Natural killer cell (primary cell): Measurements from ENCODE around the gene BRD7. TPM values are rescaled to one million over a fixed set of nuclear protein-coding genes. Genes with fewer than 3 reads are reported as not detected.

ENCODE experiments used
- ATAC-seq, 3 donors: fragments of 150-1000 bp in 2 of 3; fragments of 200-7000 bp in 1 of 3; cut with Tn5 transposase; 1 replicate in 1 of 3; 2 replicates in 2 of 3; pipeline ENCODE4 v1.10.0; 2021; ENCODE audit warnings: mild to moderate bottlenecking in 2 of 3, moderate library complexity in 2 of 3
- DNase-seq, 2 donors: peaks; one replicate each; pipeline versions ENCODE4 v3.0.0 to v3.0.0-alpha.2; 2013 to 2021; ENCODE audit warnings: mixed read lengths in 1 of 2
- H3K27ac ChIP-seq: one replicate; pipeline ENCODE4 v1.5.1; 2013; ENCODE audit warnings: mild to moderate bottlenecking, low read length
- H3K27me3 ChIP-seq: one replicate; pipeline ENCODE4 v1.6.1; 2013; ENCODE audit warnings: low read length; ENCODE audit not compliant: control insufficient read depth, insufficient read depth
- H3K36me3 ChIP-seq: one replicate; pipeline ENCODE4 v1.6.1; 2013; ENCODE audit warnings: low read length; ENCODE audit not compliant: control insufficient read depth, insufficient read depth
- H3K4me1 ChIP-seq: one replicate; pipeline ENCODE4 v1.6.1; 2013; ENCODE audit warnings: low read length; ENCODE audit not compliant: control insufficient read depth, insufficient read depth
- H3K4me3 ChIP-seq: one replicate; pipeline ENCODE4 v1.5.1; 2013; ENCODE audit warnings: low read length
- H3K9me3 ChIP-seq: one replicate; pipeline ENCODE4 v1.6.1; 2013; ENCODE audit warnings: low read length; ENCODE audit not compliant: control insufficient read depth, insufficient read depth
- H3K27ac Mint-ChIP-seq, 2 donors: one replicate each; pipeline ENCODE4 v1.8.0; 2022; ENCODE audit warnings: mild to moderate bottlenecking in 2 of 2, mixed read lengths in 2 of 2, moderate library complexity in 1 of 2
- H3K27me3 Mint-ChIP-seq, 2 donors: one replicate each; pipeline ENCODE4 v1.8.0; 2022; ENCODE audit warnings: low read depth in 2 of 2, mixed read lengths in 2 of 2
- H3K36me3 Mint-ChIP-seq: one replicate; pipeline ENCODE4 v1.8.0; 2022; ENCODE audit warnings: mixed read lengths
- H3K4me1 Mint-ChIP-seq, 2 donors: one replicate each; pipeline ENCODE4 v1.8.0; 2022; ENCODE audit warnings: mixed read lengths in 2 of 2
- H3K4me3 Mint-ChIP-seq: one replicate; pipeline ENCODE4 v1.8.0; 2022; ENCODE audit warnings: mild to moderate bottlenecking, moderate library complexity, mixed read lengths
- H3K9me3 Mint-ChIP-seq, 2 donors: one replicate each; pipeline ENCODE4 v1.8.0; 2022; ENCODE audit warnings: mixed read lengths in 2 of 2
- WGBS: methylation state at CpG from one replicate; pipeline ENCODE4 v1.1.7; 2013; ENCODE audit warnings: missing lambda C conversion rate; ENCODE audit not compliant: insufficient coverage; 5-methylcytosine and 5-hydroxymethylcytosine counted together
- intact Hi-C: fragments of 100-400 bp; cut with micrococcal nuclease; formaldehyde crosslinking; loops from one replicate; pipeline ENCODE4 v1.14.2; 2022
- total RNA-seq, 4 donors: library from RNA; stranded (reverse); fragments of 120-200 nt in 1 of 4; gene quantifications; one replicate each; pipeline versions ENCODE4 v1.2.3 to v1.2.4, GENCODE V29; 2013 to 2022
- TF ChIP-seq, protein P1 (sequence below): fragments of 200-600 bp; IDR thresholded peaks from one replicate; pipeline ENCODE4 v1.8.0; 2022; ENCODE audit warnings: antibody characterized with exemption

BRD7 gene
- total RNA-seq, 3 donors from 2014 or later (not counting 1 experiment from before 2014, with no cell fraction given): 89.2 to 118 (median 94.9) TPM

DNA sequence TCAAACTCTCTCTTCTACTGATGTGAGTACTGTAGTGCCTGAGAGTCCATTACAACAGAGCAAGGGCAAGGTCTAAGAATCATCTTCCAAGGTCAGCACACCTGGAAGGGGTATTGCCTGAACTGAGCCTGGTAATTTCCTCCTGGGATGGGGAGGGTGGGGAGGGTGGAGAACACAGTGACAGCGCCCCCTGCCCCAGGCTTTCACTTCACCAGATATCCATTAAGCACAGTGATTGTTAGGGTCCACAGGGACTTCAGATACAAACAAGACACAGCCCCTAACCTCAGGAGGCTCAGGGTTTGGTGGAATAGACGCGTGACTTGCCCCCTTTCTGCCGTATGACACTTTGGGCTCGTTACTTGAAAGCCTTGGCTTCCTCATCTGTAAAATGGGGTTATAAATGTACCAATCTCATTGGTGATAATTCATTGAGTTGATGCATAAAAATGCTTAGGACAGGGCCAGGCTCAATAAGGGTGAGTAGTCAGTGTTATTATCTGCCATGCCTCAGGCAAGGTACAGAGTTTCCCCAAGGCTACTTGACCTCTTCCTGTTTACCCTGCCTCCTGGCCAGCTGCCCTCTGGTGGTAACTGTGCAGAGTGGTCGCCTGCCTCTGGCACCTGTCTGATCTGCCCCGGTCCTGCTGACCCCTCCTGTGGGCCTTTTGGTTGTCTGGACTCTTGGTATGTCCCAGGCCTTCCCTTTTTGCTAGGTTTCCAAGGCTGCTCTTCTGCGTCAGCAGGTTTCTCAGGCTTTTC lies 13.1 kb upstream of the BRD7 start:
- Histone ChIP-seq H3K36me3 (no peaks in the 10 kb centered on the region), H3K27ac (no peak overlapping the region), H3K9me3 (no peaks in the 10 kb centered on the region), H3K27me3 (no peaks in the 10 kb centered on the region), H3K4me1 (no peaks in the 10 kb centered on the region), H3K4me3 (no peak overlapping the region)
- TF ChIP-seq, protein P1, sequence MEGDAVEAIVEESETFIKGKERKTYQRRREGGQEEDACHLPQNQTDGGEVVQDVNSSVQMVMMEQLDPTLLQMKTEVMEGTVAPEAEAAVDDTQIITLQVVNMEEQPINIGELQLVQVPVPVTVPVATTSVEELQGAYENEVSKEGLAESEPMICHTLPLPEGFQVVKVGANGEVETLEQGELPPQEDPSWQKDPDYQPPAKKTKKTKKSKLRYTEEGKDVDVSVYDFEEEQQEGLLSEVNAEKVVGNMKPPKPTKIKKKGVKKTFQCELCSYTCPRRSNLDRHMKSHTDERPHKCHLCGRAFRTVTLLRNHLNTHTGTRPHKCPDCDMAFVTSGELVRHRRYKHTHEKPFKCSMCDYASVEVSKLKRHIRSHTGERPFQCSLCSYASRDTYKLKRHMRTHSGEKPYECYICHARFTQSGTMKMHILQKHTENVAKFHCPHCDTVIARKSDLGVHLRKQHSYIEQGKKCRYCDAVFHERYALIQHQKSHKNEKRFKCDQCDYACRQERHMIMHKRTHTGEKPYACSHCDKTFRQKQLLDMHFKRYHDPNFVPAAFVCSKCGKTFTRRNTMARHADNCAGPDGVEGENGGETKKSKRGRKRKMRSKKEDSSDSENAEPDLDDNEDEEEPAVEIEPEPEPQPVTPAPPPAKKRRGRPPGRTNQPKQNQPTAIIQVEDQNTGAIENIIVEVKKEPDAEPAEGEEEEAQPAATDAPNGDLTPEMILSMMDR: no peak
- intact Hi-C loops: no loop called here
- peaks cover 0 to 7% of the 10 kb centered on the region in 2 donors for H3K4me1 Mint-ChIP-seq
- H3K4me3 Mint-ChIP-seq: no peak overlapping the region
- 72% methylated on average over 7 of the region's 8 CpGs for WGBS
- H3K27me3 Mint-ChIP-seq: peaks cover 2 to 8% of the 10 kb centered on the region in 2 donors
- H3K27ac Mint-ChIP-seq: no peak overlapping the region
- H3K36me3 Mint-ChIP-seq: no peaks in the 10 kb centered on the region
- ATAC-seq (peak; percentile 44 to 59 (median 48)), DNase-seq (no peak)
- H3K9me3 Mint-ChIP-seq: no peaks in the 10 kb centered on the region

DNA sequence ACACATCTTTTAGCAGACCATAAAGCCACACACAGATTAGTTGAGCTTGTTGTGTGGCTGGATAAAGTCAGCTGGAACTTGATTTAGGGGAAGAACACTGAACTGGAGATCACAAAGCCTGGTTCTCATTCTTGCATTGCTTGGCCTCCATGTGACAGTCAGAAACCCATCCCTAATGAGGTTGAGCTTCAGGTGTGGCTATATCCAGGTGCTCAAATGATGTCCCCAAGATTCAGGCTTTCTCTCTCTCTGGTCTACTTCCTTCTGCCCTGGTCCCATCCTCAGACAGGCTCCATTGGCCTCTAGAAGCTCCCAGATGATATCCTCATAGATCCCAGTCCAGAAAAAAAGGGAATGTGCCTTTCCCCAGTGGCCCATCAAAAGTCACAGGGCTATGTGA lies 9.6 kb upstream of the BRD7 start:
- Mint-ChIP-seq H3K27me3 (peaks cover 9 to 18% of the 10 kb centered on the region in 2 donors), H3K36me3 (no peaks in the 10 kb centered on the region), H3K4me1 (peaks cover 0 to 7% of the 10 kb centered on the region in 2 donors), H3K27ac (no peak overlapping the region), H3K9me3 (no peaks in the 10 kb centered on the region), H3K4me3 (no peak overlapping the region)
- ATAC-seq: no peak
- Histone ChIP-seq H3K36me3 (no peaks in the 10 kb centered on the region), H3K27me3 (no peaks in the 10 kb centered on the region), H3K27ac (no peak overlapping the region), H3K9me3 (no peaks in the 10 kb centered on the region), H3K4me1 (no peaks in the 10 kb centered on the region), H3K4me3 (no peak overlapping the region)
- intact Hi-C loops: no loop called here
- DNase-seq: no peak
- TF ChIP-seq, protein P1: no peak

DNA sequence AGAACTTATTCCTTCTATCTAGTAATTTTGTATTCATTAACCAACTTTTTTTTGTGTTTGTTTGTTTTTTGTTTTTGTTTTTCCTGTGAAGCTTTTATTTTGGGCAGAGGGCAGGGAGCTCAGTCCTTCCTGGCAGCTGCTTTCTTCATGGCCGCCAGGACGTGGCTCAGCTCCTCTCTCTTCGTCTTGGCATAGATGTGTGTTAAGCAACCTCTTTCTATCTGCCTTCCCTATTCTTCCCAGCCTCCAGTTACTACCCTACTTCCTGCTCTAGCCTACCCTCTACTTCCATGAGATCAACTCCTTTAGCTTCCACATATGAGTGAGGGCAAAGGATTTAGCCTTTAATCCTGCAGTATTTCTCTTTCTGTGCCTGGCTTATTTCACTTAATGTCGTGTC lies 8.2 kb upstream of the BRD7 start:
- Mint-ChIP-seq H3K4me1 (peaks cover 0 to 2% of the 10 kb centered on the region in 2 donors), H3K9me3 (no peaks in the 10 kb centered on the region), H3K36me3 (no peaks in the 10 kb centered on the region), H3K27ac (no peak overlapping the region), H3K4me3 (no peak overlapping the region), H3K27me3 (peaks cover 13 to 19% of the 10 kb centered on the region in 2 donors)
- no peak overlapping the region for H3K27ac ChIP-seq
- intact Hi-C loops: no loop called here
- WGBS: 77% methylated on average over 3 of the region's 4 CpGs
- DNase-seq: no peak
- no peaks in the 10 kb centered on the region for H3K4me1 ChIP-seq
- no peaks in the 10 kb centered on the region for H3K9me3 ChIP-seq
- no peak for ATAC-seq
- H3K36me3 ChIP-seq: no peaks in the 10 kb centered on the region
- H3K27me3 ChIP-seq: no peaks in the 10 kb centered on the region
- H3K4me3 ChIP-seq: no peak overlapping the region
- TF ChIP-seq, protein P1: no peak

DNA sequence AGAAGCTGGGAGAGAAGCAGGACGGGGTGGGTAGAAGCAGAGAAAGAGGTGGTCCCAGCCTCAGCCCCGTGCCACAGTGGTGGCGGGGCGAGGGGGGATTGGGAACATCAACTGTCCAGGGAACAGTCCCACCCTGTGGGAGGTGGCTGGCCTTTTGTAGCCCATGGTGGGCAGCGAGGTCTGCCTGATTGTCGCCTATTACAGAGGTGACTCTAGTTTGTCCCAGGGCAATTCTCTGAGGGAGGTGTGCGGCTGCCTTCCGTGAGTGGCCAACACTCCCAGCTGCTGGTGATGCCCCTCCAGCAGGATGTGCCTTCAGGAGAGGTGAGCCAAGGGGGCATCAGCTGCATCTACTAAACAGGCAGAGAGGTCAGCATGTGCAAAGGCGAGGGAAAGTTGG lies 5.0 kb upstream of the BRD7 start:
- Histone ChIP-seq H3K36me3 (no peaks in the 10 kb centered on the region), H3K4me3 (no peak overlapping the region), H3K27ac (no peak overlapping the region), H3K4me1 (no peaks in the 10 kb centered on the region), H3K9me3 (no peaks in the 10 kb centered on the region), H3K27me3 (no peaks in the 10 kb centered on the region)
- intact Hi-C loops: no loop called here
- Mint-ChIP-seq H3K36me3 (no peaks in the 10 kb centered on the region), H3K27me3 (peaks cover 13 to 19% of the 10 kb centered on the region in 2 donors), H3K9me3 (no peaks in the 10 kb centered on the region), H3K4me1 (peaks cover 6 to 7% of the 10 kb centered on the region in 2 donors), H3K27ac (no peak overlapping the region), H3K4me3 (no peak overlapping the region)
- TF ChIP-seq, protein P1: no peak
- WGBS: 93% methylated on average over 9 of the region's 9 CpGs
- DNase-seq (no peak), ATAC-seq (no peak)
